DMS79 treated with DMSO at 0.1 percent for 48 hours (cell line): ENCODE results near the gene CMIP.

Source experiments
- DNase-seq: peaks from one replicate; lab custom pipeline; 2025; lab: John Stamatoyannopoulos, UW

The CMIP gene

DNA sequence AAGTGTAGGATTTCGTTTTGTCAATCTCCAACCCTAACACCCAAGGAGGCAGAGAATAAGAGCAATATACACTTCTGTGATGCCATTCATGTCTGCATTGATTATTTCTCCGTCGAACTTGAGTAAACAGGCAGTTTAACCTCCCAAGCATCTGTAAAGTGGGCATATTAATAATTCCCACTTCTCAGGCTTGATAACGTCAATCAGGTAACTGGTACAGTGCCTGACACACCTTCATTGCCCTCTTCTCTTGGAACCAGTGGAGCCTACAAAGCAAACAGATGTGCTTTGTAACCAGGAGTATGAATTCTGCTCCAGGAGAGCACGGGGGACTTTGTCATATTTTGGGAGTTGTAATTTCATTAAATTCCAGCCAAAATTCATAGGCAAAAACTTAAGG, 302.0 kb downstream of the CMIP start:
- no peak for DNase-seq

DNA sequence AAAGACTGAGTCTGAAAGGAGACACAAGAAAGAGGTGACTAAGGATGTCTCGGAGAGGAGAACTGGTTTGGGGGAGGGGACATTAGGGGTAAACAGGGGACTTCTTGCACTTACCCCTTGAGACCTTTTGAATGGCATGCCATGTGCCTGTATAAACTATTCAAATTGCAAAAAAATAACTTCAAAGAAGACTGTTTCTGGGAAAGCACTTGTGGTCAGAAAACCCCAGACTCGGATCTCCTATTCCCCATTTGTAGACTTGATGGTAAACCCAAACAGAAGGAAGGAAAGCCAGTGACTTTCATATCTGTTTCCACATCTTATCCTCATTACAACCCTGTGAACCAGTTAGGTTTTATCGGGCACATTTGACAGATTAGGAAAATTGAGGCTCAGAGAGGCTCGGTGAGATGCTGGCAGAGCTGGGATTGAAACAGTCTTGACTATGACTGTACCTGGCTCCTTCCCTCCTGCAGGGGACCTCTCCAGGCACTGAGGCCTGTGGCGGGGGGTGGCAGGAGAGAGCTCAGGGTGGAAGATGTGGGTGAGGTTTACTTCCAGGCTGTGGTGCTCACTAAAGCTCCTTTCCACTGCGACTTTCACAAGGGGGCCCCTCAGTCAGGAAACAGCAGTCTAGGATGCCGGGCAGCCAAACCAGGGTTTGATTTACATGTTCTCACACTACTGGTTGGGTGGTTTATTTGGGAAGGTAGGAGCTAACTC, 304.0 kb downstream of the CMIP start:
- no peak for DNase-seq

DNA sequence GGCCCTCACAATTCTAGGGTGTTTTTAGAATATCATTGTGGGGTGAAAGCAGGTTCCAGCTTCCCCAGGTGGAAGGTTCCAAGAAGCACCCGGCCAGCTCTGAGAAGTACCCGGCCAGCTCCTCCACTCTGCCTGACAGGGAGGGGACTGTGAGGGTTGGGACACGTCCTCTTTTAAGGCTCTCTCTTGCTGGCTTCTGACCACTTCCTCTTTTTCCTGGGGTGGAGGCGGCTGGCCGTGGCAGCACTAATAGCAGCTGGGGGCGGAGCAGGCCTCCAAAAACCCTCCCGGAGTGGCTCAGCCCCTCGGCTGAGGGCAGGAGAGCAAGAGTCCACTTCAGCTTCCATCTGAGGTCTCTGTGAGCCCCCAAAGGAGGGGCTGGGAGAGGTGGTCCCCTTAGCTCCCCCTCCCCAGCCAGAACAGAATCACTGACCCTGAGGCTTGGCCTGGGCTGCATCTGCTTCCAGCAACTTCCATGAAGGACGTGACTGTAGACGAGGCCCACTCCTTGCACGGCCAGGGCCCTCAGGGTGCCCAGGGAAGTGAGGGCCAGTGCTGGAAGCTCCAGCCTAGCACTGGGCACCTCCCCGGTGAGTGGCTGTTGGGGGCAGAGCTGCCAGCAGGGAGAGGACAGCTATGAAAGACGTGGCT, 307.7 kb downstream of the CMIP start:
- no peak for DNase-seq

DNA sequence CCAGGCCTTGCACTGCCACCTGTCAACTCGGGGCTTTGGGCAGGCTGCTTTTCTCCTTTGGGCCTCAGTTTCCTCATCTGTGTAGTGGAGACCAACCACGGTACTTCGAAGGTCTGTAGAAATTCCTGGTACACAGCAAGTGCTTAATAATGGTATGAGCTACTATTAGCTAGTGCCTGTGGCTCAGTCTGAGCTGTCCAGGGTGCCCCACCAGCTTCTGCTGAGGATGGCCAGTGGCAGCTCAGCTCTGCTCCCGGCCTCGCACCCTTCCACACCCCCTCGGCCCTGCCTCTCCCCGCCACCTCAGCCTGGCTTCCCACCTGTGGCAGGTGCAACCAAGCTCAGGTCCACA, 308.2 kb downstream of the CMIP start:
- DNase-seq = no peak

DNA sequence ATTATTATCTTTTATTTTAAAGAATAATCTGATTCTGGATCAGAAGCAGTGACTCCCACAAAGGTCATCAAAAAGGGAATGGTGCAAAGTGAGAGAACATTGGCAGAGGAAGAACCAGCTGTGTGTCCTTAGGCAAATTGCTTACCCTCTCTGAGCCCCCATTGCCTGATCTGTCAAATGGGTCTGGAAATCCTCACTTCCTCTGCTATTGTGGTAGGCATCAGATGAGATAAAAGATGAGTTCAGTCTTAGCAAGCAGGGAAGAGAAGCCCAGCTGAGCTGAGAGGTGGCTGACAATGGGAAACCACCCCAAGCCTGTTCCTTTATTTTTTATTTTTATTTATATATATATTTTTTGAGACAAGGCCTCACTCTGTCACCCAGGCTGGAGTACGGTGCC, 310.2 kb downstream of the CMIP start:
- DNase-seq = no peak

DNA sequence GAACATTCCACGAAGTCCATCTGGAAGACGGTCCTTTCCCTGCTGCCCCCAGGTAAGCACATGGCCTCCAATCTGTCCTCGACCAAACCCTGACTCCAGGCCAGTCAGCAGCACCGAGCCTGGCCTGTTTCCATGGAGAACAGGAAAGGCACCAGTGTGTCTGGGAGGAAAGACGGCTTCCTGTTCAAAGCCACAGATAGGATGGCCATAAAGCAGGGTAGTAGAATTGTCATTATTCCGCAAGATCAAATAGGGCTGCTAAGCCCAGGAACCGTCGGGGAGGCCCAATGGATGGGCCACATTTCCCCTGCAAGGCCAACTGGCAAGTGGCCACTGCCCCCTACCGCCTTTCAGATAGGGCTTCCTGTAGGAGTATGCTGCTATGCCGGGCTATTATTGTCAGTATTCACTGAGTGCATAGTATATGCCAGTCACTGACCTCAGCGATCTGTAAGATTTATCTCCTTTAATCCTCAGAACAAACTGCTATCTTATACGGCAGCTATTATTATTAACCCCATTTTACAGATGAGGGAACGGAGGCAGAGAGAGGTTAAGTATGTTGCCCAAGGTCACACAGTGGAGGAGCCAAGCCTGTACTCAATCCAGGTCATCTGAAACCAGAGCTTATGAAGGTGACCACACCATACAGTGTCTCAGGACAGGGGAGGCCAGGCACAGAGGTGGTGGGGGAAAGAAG, 311.5 kb downstream of the CMIP start:
- no peak for DNase-seq

DNA sequence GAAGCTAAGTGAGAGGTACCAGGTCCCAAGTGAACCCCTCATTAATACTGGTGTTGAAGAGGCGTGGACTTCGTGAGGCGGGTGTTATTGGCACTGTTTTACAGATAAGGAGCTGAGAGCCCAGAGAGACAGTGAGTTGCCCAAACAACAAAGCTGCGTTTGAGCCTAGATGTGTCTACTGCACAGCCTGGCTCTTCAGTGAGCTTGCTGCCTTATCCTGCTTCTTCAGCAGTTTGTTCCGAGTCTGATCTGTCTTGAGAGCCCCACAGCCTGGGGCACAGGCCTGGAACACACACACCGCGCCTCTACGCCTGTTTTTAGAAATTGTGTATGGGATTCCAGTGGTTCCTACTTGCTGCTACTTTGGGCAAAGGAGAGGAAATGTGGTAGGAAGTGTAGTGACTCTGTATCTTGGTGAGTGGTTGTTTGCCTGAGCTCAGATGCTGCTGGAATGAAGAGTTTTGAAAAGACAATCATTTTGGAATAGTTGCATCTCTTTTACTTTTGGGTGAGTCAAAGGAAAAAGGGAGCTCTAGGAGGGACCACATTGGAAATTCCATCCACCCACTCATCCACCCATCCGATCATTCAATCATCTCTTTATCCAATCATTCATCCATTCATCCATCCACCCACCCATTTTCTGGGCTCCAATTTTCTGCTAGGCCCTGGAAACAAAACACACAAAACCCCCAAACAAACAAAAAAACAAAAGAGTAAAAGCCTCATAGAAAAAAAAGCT, 312.2 kb downstream of the CMIP start:
- DNase-seq = no peak

DNA sequence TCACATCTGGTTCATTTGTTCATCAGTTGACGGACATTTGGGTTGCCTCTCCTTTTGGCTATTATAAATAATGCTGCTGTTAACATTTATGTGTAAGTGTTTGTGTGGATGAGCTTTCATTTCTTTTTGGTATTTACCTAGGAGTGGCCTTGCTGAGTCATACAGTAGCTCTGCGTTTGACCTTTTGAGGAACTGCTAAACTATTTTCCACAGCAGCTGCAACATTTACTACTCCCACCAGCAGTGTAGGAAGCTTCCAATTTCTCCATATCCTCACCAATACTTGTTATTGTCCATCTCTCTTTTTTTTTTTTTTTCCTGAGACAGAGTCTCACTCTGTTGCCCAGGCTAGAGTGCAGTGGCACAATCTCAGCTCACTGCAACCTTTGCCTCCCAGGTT, 313.8 kb downstream of the CMIP start:
- DNase-seq = no peak
